Measurements from ENCODE around the gene TENT5A. TPM values are rescaled to one million over a fixed set of nuclear protein-coding genes. Genes with fewer than 3 reads are reported as not detected.
A peak's percentile ranks its signal among the peaks of the same experiment; 100 is the strongest.

Gene TENT5A
- total RNA-seq, 1 donor from 2014 or later, result 9.2 TPM

- TF ChIP-seq CTCF (IDR thresholded peaks at IDR 0.05; ENCODE audit: insufficient read depth, low read length, severe bottlenecking), result no peak
- no peak for DNase-seq (ENCODE audit: low read depth)
Measured at GRCh38 chr6:81731814-81732213, 20.7 kb downstream of the TENT5A start.

GRCh38 chr6:81727876-81728517 is 24.5 kb downstream of the TENT5A start:
- no peaks in the 10 kb centered on the region for H3K27me3 ChIP-seq (ENCODE audit: control insufficient read depth, insufficient read depth, low read length)
- no peak for FAIRE-seq
- H3K36me3 ChIP-seq (ENCODE audit: control insufficient read depth, insufficient read depth, low read length), result no peaks in the 10 kb centered on the region
- no peak overlapping the region for H3K4me3 ChIP-seq (ENCODE audit: low read depth, low read length)
- peak; percentile 65 for DNase-seq (ENCODE audit: low read depth)
- TF ChIP-seq CTCF (IDR thresholded peaks at IDR 0.05; ENCODE audit: insufficient read depth, low read length, severe bottlenecking), result no peak

More at GRCh38 chr6:81731814-81732213, 20.7 kb downstream of the TENT5A start:
- FAIRE-seq, result peak; percentile 66
- no peaks in the 10 kb centered on the region for H3K36me3 ChIP-seq (ENCODE audit: control insufficient read depth, insufficient read depth, low read length)
- no peaks in the 10 kb centered on the region for H3K27me3 ChIP-seq (ENCODE audit: control insufficient read depth, insufficient read depth, low read length)
- H3K4me3 ChIP-seq (ENCODE audit: low read depth, low read length), result no peak overlapping the region

DNA sequence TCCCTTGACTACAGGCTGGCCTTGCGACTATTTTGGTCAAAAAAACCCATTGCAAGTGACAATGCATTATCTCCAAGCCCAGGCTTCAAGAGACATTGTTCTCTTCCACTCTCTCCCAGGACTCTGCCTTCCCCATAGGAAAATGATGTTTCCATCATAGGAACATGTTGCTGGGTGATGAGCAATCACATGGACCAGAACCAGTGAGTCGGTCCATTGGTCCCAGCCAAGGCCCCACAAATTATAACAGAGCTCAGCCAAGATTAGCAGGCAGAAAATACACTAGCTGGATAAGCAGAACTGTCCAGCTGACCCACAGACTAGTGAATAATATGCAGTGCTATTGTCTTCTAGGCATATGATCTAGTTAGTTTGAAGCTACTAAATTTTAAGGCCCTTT is 27.4 kb downstream of the TENT5A start:
- H3K27me3 ChIP-seq (ENCODE audit: control insufficient read depth, insufficient read depth, low read length), result no peaks in the 10 kb centered on the region
- TF ChIP-seq CTCF (IDR thresholded peaks at IDR 0.05; ENCODE audit: insufficient read depth, low read length, severe bottlenecking), result no peak
- no peaks in the 10 kb centered on the region for H3K36me3 ChIP-seq (ENCODE audit: control insufficient read depth, insufficient read depth, low read length)
- DNase-seq (ENCODE audit: low read depth), result no peak
- FAIRE-seq, result no peak
- no peak overlapping the region for H3K4me3 ChIP-seq (ENCODE audit: low read depth, low read length)

- no peak for TF ChIP-seq CTCF (IDR thresholded peaks at IDR 0.05; ENCODE audit: insufficient read depth, low read length, severe bottlenecking)
- FAIRE-seq, result no peak
- H3K36me3 ChIP-seq (ENCODE audit: control insufficient read depth, insufficient read depth, low read length), result no peaks in the 10 kb centered on the region
- H3K27me3 ChIP-seq (ENCODE audit: control insufficient read depth, insufficient read depth, low read length), result no peaks in the 10 kb centered on the region
- H3K4me3 ChIP-seq (ENCODE audit: low read depth, low read length), result no peak overlapping the region
- no peak for DNase-seq (ENCODE audit: low read depth)
Measured at GRCh38 chr6:81722506-81723223, 29.8 kb downstream of the TENT5A start.

DNA sequence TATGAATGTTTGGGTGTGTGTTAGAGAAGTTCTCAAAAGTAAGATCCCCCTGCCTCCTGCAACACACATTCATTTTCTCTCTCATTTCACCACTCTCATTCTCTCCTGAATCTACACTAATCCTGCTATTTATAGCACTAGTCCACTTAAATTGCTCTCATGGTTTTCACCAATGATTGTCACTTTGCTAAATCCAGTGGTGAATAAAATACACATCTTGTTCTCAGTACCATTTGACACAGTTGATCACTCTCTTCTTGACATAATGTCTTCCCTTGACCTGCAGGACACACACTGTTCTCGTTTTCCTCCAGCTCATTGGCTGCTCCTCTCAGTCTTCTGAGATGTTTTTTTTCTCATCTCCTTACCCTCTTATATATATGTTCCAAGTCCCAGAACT is 32.1 kb downstream of the TENT5A start:
- DNase-seq (ENCODE audit: low read depth), result no peak
- Histone ChIP-seq H3K36me3 (ENCODE audit: control insufficient read depth, insufficient read depth, low read length) (no peaks in the 10 kb centered on the region), H3K4me3 (ENCODE audit: low read depth, low read length) (no peak overlapping the region), H3K27me3 (ENCODE audit: control insufficient read depth, insufficient read depth, low read length) (no peaks in the 10 kb centered on the region)
- TF ChIP-seq CTCF (IDR thresholded peaks at IDR 0.05; ENCODE audit: insufficient read depth, low read length, severe bottlenecking), result no peak
- no peak for FAIRE-seq
